HepG2 (cell line): ENCODE measurements around the gene PAIP1. TPM values are rescaled to one million over a fixed set of nuclear protein-coding genes. Genes with fewer than 3 reads are reported as not detected.

Source experiments
- ARID3A ChIP-seq: IDR thresholded peaks from 2 replicates; pipeline ENCODE4 v1.6.1; 2012; ENCODE audit warnings: low read depth, low read length, improper control_type of control experiment
- BHLHE40 ChIP-seq: IDR thresholded peaks from 2 replicates; pipeline ENCODE4 v1.6.1; 2011; ENCODE audit warnings: low read length, improper control_type of control experiment
- CBX5 ChIP-seq: sonication (generic); formaldehyde crosslinking; IDR thresholded peaks from 2 replicates; pipeline ENCODE4 v1.4.0; 2020; ENCODE audit warnings: missing genetic modification reagents, borderline replicate concordance
- CREM ChIP-seq, 2 experiments: sonication (generic) in 1 of 2; formaldehyde crosslinking in 1 of 2; IDR thresholded peaks; 2 replicates each; pipeline versions ENCODE4 v1.4.0 to v1.6.1; 2016 to 2020; ENCODE audit warnings: antibody characterized with exemption in 1 of 2, mild to moderate bottlenecking in 1 of 2, missing genetic modification reagents in 1 of 2
- CTCF ChIP-seq: sonication (generic); formaldehyde crosslinking; IDR thresholded peaks from 2 replicates; pipeline ENCODE4 v1.5.0; 2020; ENCODE audit warnings: mild to moderate bottlenecking, missing genetic modification reagents, moderate library complexity
- GLI4 ChIP-seq: sonication (generic); formaldehyde crosslinking; IDR thresholded peaks from 2 replicates; pipeline ENCODE4 v1.5.1; 2020; ENCODE audit warnings: missing genetic modification reagents, mild to moderate bottlenecking, moderate library complexity, borderline replicate concordance
- HNRNPL ChIP-seq: fragments of 200-400 bp; formaldehyde crosslinking; IDR thresholded peaks from 2 replicates; pipeline ENCODE4 v1.6.1; 2017; ENCODE audit warnings: mild to moderate bottlenecking, low read depth, low read length
- HOMEZ ChIP-seq: IDR thresholded peaks from 2 replicates; pipeline ENCODE4 v1.6.1; 2016; ENCODE audit warnings: low read depth
- NFE2L1 ChIP-seq: sonication (generic); formaldehyde crosslinking; IDR thresholded peaks from 2 replicates; pipeline ENCODE4 v1.4.0; 2020; ENCODE audit warnings: missing genetic modification reagents, mild to moderate bottlenecking, borderline replicate concordance
- NFE2L2 ChIP-seq: fragments of 150-350 bp; IDR thresholded peaks from 2 replicates; pipeline ENCODE4 v1.6.1; 2014; ENCODE audit warnings: low read length
- RAD21 ChIP-seq: fragments of 450-650 bp; formaldehyde crosslinking; IDR thresholded peaks from 2 replicates; pipeline ENCODE4 v1.5.0; 2020; ENCODE audit warnings: mild to moderate bottlenecking
- REXO4 ChIP-seq: sonication (generic); formaldehyde crosslinking; IDR thresholded peaks from 2 replicates; pipeline ENCODE4 v1.8.0; 2022; ENCODE audit warnings: missing genetic modification reagents, mild to moderate bottlenecking, borderline replicate concordance
- STAG1 ChIP-seq: sonication (generic); formaldehyde crosslinking; IDR thresholded peaks from 2 replicates; pipeline ENCODE4 v1.4.0; 2020; ENCODE audit warnings: missing genetic modification reagents
- TGIF2 ChIP-seq: IDR thresholded peaks from 2 replicates; pipeline ENCODE4 v1.6.1; 2016; ENCODE audit warnings: control low read depth, missing compliant biosample characterization
- TMF1 ChIP-seq: sonication (generic); formaldehyde crosslinking; IDR thresholded peaks from 2 replicates; pipeline ENCODE4 v1.8.1; 2022; ENCODE audit warnings: low read depth, missing genetic modification reagents
- ZBTB20 ChIP-seq: sonication (generic); formaldehyde crosslinking; IDR thresholded peaks from 2 replicates; pipeline ENCODE4 v1.8.1; 2023; ENCODE audit warnings: missing genetic modification reagents, low read depth, mild to moderate bottlenecking, borderline replicate concordance
- ZFYVE20 ChIP-seq: sonication (generic); formaldehyde crosslinking; IDR thresholded peaks from 2 replicates; pipeline ENCODE4 v1.8.0; 2023; ENCODE audit warnings: low read depth, mild to moderate bottlenecking, moderate library complexity, missing genetic modification reagents, borderline replicate concordance
- ZNF317 ChIP-seq: sonication (generic); formaldehyde crosslinking; IDR thresholded peaks from 2 replicates; pipeline ENCODE4 v1.5.0; 2020; ENCODE audit warnings: mild to moderate bottlenecking, missing genetic modification reagents
- ZNF414 ChIP-seq: sonication (generic); formaldehyde crosslinking; IDR thresholded peaks from 2 replicates; pipeline ENCODE4 v1.5.0; 2020; ENCODE audit warnings: missing genetic modification reagents
- ZNF44 ChIP-seq: sonication (generic); formaldehyde crosslinking; IDR thresholded peaks from 2 replicates; pipeline ENCODE4 v1.5.1; 2020; ENCODE audit warnings: mild to moderate bottlenecking, missing genetic modification reagents
- polyA plus RNA-seq, 8 experiments: library from polyadenylated mRNA; depleted of rRNA in 3 of 8; stranded (reverse) in 7 of 8; unstranded in 1 of 8; fragments of >200 nt; fragmentation: Illumina TruSeq in 4 of 8; extraction: Trizol in 4 of 8; gene quantifications; 2 replicates each; pipeline versions ENCODE4 v1.2.1 to v1.2.3, GENCODE V29; 2011 to 2016; ENCODE audit warnings: low read depth in 4 of 8, missing spikeins in 1 of 8, mixed read lengths in 1 of 8; ENCODE audit not compliant: insufficient read depth in 1 of 8
- total RNA-seq, 5 experiments: library from RNA; depleted of rRNA; stranded (reverse); fragments of >200 nt; fragmentation: Illumina TruSeq; extraction: Trizol; gene quantifications; 2 replicates each; pipeline ENCODE4 v1.2.3, GENCODE V29; 2016; ENCODE audit warnings: low read depth in 1 of 5
- TF ChIP-seq, protein P1 (sequence below): sonication (generic); formaldehyde crosslinking; IDR thresholded peaks from 2 replicates; pipeline ENCODE4 v1.4.0; 2020; ENCODE audit warnings: missing genetic modification reagents

Gene PAIP1
- total and polyA plus RNA-seq, 2 of the 13 experiments (the other 11 are each of a cell fraction or from before 2014, with no cell fraction given) = 96.6 to 116 TPM

DNA sequence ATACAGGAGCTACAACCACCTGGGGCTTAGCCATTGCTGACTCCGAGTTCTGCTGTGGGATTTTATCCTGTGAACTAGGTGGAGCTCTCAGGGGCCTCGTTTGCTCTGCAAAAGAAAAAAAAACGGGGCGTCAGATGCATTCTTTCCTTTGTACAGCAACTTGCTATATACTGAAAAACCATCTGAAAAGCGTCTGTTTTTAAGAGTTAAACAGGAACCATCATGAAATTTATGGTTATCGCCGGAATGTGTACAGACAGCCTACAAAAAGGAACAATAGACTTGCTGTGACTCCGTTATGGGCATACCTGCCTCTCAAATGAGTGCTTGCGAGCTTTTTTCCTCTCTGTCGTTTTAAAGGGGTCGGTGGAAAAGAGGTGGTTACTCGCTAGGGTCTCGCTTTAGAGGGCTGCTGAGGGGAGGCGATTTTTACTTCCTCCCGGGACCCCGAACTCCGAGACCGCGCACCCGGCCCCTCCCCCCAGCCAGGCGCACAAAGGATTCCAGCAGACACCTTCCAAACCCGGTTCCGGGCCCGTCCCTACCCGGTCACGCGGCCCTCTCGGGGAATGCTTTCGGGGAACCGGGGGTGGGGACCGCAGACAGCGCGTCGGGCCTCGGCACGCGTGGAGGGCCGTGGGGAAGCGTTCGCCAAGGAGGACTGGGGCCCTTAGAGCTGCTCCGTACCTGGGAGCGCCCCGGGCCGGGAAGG lies 826 bp downstream of the PAIP1 start (continued):
- TF ChIP-seq BHLHE40 = no peak
- no peak for TF ChIP-seq HNRNPL
- no peak for TF ChIP-seq STAG1
- 0 out of 2 replicates have a peak, but pooled peaks have one; percentile 48 for TF ChIP-seq ZNF317 (CRISPR knock-in tag)
- no peak for TF ChIP-seq TGIF2 (CRISPR knock-in tag)
- TF ChIP-seq HOMEZ = no peak
- 0 out of 2 replicates have a peak, but pooled peaks have one; percentile 49 for TF ChIP-seq ZBTB20 (CRISPR knock-in tag)
- TF ChIP-seq REXO4 (CRISPR knock-in tag) = no peak
- no peak; the same call in 1 of the 2 replicates for TF ChIP-seq ZNF414 (CRISPR knock-in tag)
- no peak for TF ChIP-seq CTCF (CRISPR knock-in tag)
- TF ChIP-seq TMF1 (CRISPR knock-in tag) = no peak; the same call in 1 of the 2 replicates
- TF ChIP-seq, protein P1, sequence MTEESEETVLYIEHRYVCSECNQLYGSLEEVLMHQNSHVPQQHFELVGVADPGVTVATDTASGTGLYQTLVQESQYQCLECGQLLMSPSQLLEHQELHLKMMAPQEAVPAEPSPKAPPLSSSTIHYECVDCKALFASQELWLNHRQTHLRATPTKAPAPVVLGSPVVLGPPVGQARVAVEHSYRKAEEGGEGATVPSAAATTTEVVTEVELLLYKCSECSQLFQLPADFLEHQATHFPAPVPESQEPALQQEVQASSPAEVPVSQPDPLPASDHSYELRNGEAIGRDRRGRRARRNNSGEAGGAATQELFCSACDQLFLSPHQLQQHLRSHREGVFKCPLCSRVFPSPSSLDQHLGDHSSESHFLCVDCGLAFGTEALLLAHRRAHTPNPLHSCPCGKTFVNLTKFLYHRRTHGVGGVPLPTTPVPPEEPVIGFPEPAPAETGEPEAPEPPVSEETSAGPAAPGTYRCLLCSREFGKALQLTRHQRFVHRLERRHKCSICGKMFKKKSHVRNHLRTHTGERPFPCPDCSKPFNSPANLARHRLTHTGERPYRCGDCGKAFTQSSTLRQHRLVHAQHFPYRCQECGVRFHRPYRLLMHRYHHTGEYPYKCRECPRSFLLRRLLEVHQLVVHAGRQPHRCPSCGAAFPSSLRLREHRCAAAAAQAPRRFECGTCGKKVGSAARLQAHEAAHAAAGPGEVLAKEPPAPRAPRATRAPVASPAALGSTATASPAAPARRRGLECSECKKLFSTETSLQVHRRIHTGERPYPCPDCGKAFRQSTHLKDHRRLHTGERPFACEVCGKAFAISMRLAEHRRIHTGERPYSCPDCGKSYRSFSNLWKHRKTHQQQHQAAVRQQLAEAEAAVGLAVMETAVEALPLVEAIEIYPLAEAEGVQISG (CRISPR knock-in tag) = no peak
- TF ChIP-seq ZFYVE20 (CRISPR knock-in tag) = no peak
- TF ChIP-seq ARID3A = no peak
- TF ChIP-seq CREM (IDR thresholded peaks at IDR 0.05) = no peak
- no peak for TF ChIP-seq CREM (CRISPR knock-in tag; IDR thresholded peaks at IDR 0.05)
- TF ChIP-seq NFE2L1 = no peak
- no peak for TF ChIP-seq ZNF44 (CRISPR knock-in tag)
- no peak for TF ChIP-seq NFE2L2
- no peak for TF ChIP-seq CBX5 (CRISPR knock-in tag)
- TF ChIP-seq RAD21 (CRISPR knock-in tag) = no peak
- no peak; the same call in 1 of the 2 replicates for TF ChIP-seq GLI4 (CRISPR knock-in tag)
